Measurements from ENCODE around the gene NF2. TPM values are rescaled to one million over a fixed set of nuclear protein-coding genes. Genes with fewer than 3 reads are reported as not detected.

NF2 gene
- total RNA-seq, 1 donor from 2014 or later = 66.1 TPM

- H3K4me1 Mint-ChIP-seq (ENCODE audit: low read depth) = no peaks in the 10 kb centered on the region
- no peak for DNase-seq (ENCODE audit: low spot score)
- no peak overlapping the region for H3K4me3 Mint-ChIP-seq
- peaks cover 37% of the 10 kb centered on the region for H3K27me3 Mint-ChIP-seq (ENCODE audit: insufficient read depth)
- H3K9me3 Mint-ChIP-seq = no peaks in the 10 kb centered on the region
- intact Hi-C loops (cut with micrococcal nuclease) = no loop called here
- H3K27ac Mint-ChIP-seq = no peak overlapping the region
- H3K36me3 Mint-ChIP-seq (ENCODE audit: low read depth) = no peaks in the 10 kb centered on the region
These were observed 115.8 kb downstream of the NF2 start for GRCh38 chr22:29718949-29719898.

GRCh38 chr22:29719899-29720645 is 116.6 kb downstream of the NF2 start, which contains the start of gene CABP7:
Gene CABP7, plus strand, starts transcription at chr22:29720003. Its CDS starts 422 bp downstream, at chr22:29720425.
- intact Hi-C loops (cut with micrococcal nuclease) = no loop called here
- Mint-ChIP-seq H3K27me3 (ENCODE audit: insufficient read depth) (peaks cover 35% of the 10 kb centered on the region), H3K9me3 (no peaks in the 10 kb centered on the region), H3K4me1 (ENCODE audit: low read depth) (no peaks in the 10 kb centered on the region), H3K27ac (no peak within 1 kb of the TSS), H3K4me3 (no peak within 1 kb of the TSS), H3K36me3 (ENCODE audit: low read depth) (no peaks in the 10 kb centered on the region)
- no peak for DNase-seq (ENCODE audit: low spot score)

- Mint-ChIP-seq H3K27me3 (ENCODE audit: insufficient read depth) (peaks cover 35% of the 10 kb centered on the region), H3K9me3 (no peaks in the 10 kb centered on the region), H3K4me3 (no peak overlapping the region), H3K4me1 (ENCODE audit: low read depth) (no peaks in the 10 kb centered on the region), H3K27ac (no peak overlapping the region), H3K36me3 (ENCODE audit: low read depth) (no peaks in the 10 kb centered on the region)
- intact Hi-C loops (cut with micrococcal nuclease) = no loop called here
- DNase-seq (ENCODE audit: low spot score) = no peak
These were observed 117.4 kb downstream of the NF2 start for GRCh38 chr22:29720811-29721323.

GRCh38 chr22:29722151-29722550 is 118.7 kb downstream of the NF2 start:
- no peaks in the 10 kb centered on the region for H3K36me3 Mint-ChIP-seq (ENCODE audit: low read depth)
- no peak for DNase-seq (ENCODE audit: low spot score)
- H3K27ac Mint-ChIP-seq = no peak overlapping the region
- no peak overlapping the region for H3K4me3 Mint-ChIP-seq
- H3K4me1 Mint-ChIP-seq (ENCODE audit: low read depth) = no peaks in the 10 kb centered on the region
- intact Hi-C loops (cut with micrococcal nuclease) = no loop called here
- no peaks in the 10 kb centered on the region for H3K9me3 Mint-ChIP-seq
- H3K27me3 Mint-ChIP-seq (ENCODE audit: insufficient read depth) = peaks cover 30% of the 10 kb centered on the region

- Mint-ChIP-seq H3K9me3 (no peaks in the 10 kb centered on the region), H3K4me3 (no peak overlapping the region), H3K4me1 (ENCODE audit: low read depth) (no peaks in the 10 kb centered on the region), H3K36me3 (ENCODE audit: low read depth) (no peaks in the 10 kb centered on the region), H3K27me3 (ENCODE audit: insufficient read depth) (peaks cover 26% of the 10 kb centered on the region), H3K27ac (no peak overlapping the region)
- intact Hi-C loops (cut with micrococcal nuclease) = no loop called here
- DNase-seq (ENCODE audit: low spot score) = no peak
These were observed 119.2 kb downstream of the NF2 start for GRCh38 chr22:29722587-29722986.

GRCh38 chr22:29723766-29724165 is 120.3 kb downstream of the NF2 start:
- no peak overlapping the region for H3K4me3 Mint-ChIP-seq
- intact Hi-C loops (cut with micrococcal nuclease) = no loop called here
- no peaks in the 10 kb centered on the region for H3K36me3 Mint-ChIP-seq (ENCODE audit: low read depth)
- no peak overlapping the region for H3K27ac Mint-ChIP-seq
- no peak for DNase-seq (ENCODE audit: low spot score)
- no peaks in the 10 kb centered on the region for H3K4me1 Mint-ChIP-seq (ENCODE audit: low read depth)
- H3K27me3 Mint-ChIP-seq (ENCODE audit: insufficient read depth) = peaks cover 18% of the 10 kb centered on the region
- H3K9me3 Mint-ChIP-seq = no peaks in the 10 kb centered on the region

- no peaks in the 10 kb centered on the region for H3K9me3 Mint-ChIP-seq
- peaks cover 11% of the 10 kb centered on the region for H3K27me3 Mint-ChIP-seq (ENCODE audit: insufficient read depth)
- intact Hi-C loops (cut with micrococcal nuclease) = no loop called here
- H3K27ac Mint-ChIP-seq = no peak overlapping the region
- no peak for DNase-seq (ENCODE audit: low spot score)
- no peaks in the 10 kb centered on the region for H3K4me1 Mint-ChIP-seq (ENCODE audit: low read depth)
- H3K4me3 Mint-ChIP-seq = no peak overlapping the region
- no peaks in the 10 kb centered on the region for H3K36me3 Mint-ChIP-seq (ENCODE audit: low read depth)
These were observed 121.4 kb downstream of the NF2 start for GRCh38 chr22:29724843-29725242.

GRCh38 chr22:29726106-29726505 is 122.7 kb downstream of the NF2 start:
- DNase-seq (ENCODE audit: low spot score) = no peak
- Mint-ChIP-seq H3K4me3 (no peak overlapping the region), H3K27ac (no peak overlapping the region), H3K9me3 (no peaks in the 10 kb centered on the region), H3K27me3 (ENCODE audit: insufficient read depth) (peaks cover 11% of the 10 kb centered on the region), H3K4me1 (ENCODE audit: low read depth) (no peaks in the 10 kb centered on the region), H3K36me3 (ENCODE audit: low read depth) (no peaks in the 10 kb centered on the region)
- intact Hi-C loops (cut with micrococcal nuclease) = no loop called here

- H3K4me1 Mint-ChIP-seq (ENCODE audit: low read depth) = no peaks in the 10 kb centered on the region
- H3K4me3 Mint-ChIP-seq = no peak overlapping the region
- intact Hi-C loops (cut with micrococcal nuclease) = no loop called here
These were observed 123.2 kb downstream of the NF2 start for GRCh38 chr22:29726512-29727130.

GRCh38 chr22:29727131-29727523 is 123.7 kb downstream of the NF2 start:
- H3K36me3 Mint-ChIP-seq (ENCODE audit: low read depth) = no peaks in the 10 kb centered on the region
- H3K4me1 Mint-ChIP-seq (ENCODE audit: low read depth) = no peaks in the 10 kb centered on the region
- H3K27ac Mint-ChIP-seq = no peak overlapping the region
- peaks cover 3% of the 10 kb centered on the region for H3K27me3 Mint-ChIP-seq (ENCODE audit: insufficient read depth)
- H3K9me3 Mint-ChIP-seq = no peaks in the 10 kb centered on the region
- DNase-seq (ENCODE audit: low spot score) = no peak
- intact Hi-C loops (cut with micrococcal nuclease) = no loop called here
- no peak overlapping the region for H3K4me3 Mint-ChIP-seq

More at GRCh38 chr22:29726512-29727130, 123.2 kb downstream of the NF2 start:
- Mint-ChIP-seq H3K9me3 (no peaks in the 10 kb centered on the region), H3K27ac (no peak overlapping the region), H3K27me3 (ENCODE audit: insufficient read depth) (peaks cover 7% of the 10 kb centered on the region), H3K36me3 (ENCODE audit: low read depth) (no peaks in the 10 kb centered on the region)
- DNase-seq (ENCODE audit: low spot score) = no peak

- DNase-seq (ENCODE audit: low spot score) = no peak
- peaks cover 3% of the 10 kb centered on the region for H3K27me3 Mint-ChIP-seq (ENCODE audit: insufficient read depth)
- H3K36me3 Mint-ChIP-seq (ENCODE audit: low read depth) = no peaks in the 10 kb centered on the region
- no peaks in the 10 kb centered on the region for H3K9me3 Mint-ChIP-seq
- no peak overlapping the region for H3K4me3 Mint-ChIP-seq
- no peaks in the 10 kb centered on the region for H3K4me1 Mint-ChIP-seq (ENCODE audit: low read depth)
- intact Hi-C loops (cut with micrococcal nuclease) = no loop called here
- no peak overlapping the region for H3K27ac Mint-ChIP-seq
These were observed 125.7 kb downstream of the NF2 start for GRCh38 chr22:29729161-29729560.

- Mint-ChIP-seq H3K9me3 (no peaks in the 10 kb centered on the region), H3K4me3 (no peak overlapping the region), H3K27me3 (ENCODE audit: insufficient read depth) (peaks cover 3% of the 10 kb centered on the region), H3K36me3 (ENCODE audit: low read depth) (no peaks in the 10 kb centered on the region), H3K4me1 (ENCODE audit: low read depth) (no peaks in the 10 kb centered on the region), H3K27ac (no peak overlapping the region)
- intact Hi-C loops (cut with micrococcal nuclease) = no loop called here
- DNase-seq (ENCODE audit: low spot score) = no peak
These were observed 127.8 kb downstream of the NF2 start for GRCh38 chr22:29731058-29731850.

Measured in activated T-helper 1 cell treated with anti-CD3 and anti-CD28 coated beads, Interleukin-12 subunit alpha, Interleukin-12 subunit beta, Interleukin-2, Interleukin-4 antibody, amounts not matched to agents 30 ng/mL and 10 ng/mL and 1 ng/mL, durations not matched to agents 14 hours and 24 hours and 36 hours (primary cell).